Mononuclear cell (primary cell): ENCODE data around the gene AMN1. TPM values are rescaled to one million over a fixed set of nuclear protein-coding genes. Genes with fewer than 3 reads are reported as not detected.

Experiments
- H3K27me3 ChIP-seq: 2 replicates; pipeline ENCODE4 v1.6.0; 2011; ENCODE audit warnings: low read length, control low read depth; ENCODE audit not compliant: insufficient read depth
- H3K4me1 ChIP-seq: 2 replicates; pipeline ENCODE4 v1.5.1; 2011; ENCODE audit warnings: mild to moderate bottlenecking, low read length, control low read depth; ENCODE audit not compliant: insufficient read depth
- H3K4me3 ChIP-seq: 2 replicates; pipeline ENCODE4 v1.5.1; 2011; ENCODE audit warnings: mild to moderate bottlenecking, low read length, moderate library complexity
- H3K9me3 ChIP-seq: 2 replicates; pipeline ENCODE4 v1.5.1; 2011; ENCODE audit warnings: low read depth, mild to moderate bottlenecking, control low read depth, low read length
- total RNA-seq: library from RNA; depleted of rRNA; stranded (reverse); fragments of >200 nt; gene quantifications from one replicate; pipeline ENCODE4 v1.2.3, GENCODE V29; 2012

AMN1 gene
- total RNA-seq, 1 donor, result 12.0 TPM

- H3K27me3 ChIP-seq, result no peaks in the 10 kb centered on the region
- H3K4me1 ChIP-seq, result peaks cover 12% of the 10 kb centered on the region
- H3K9me3 ChIP-seq, result no peaks in the 10 kb centered on the region
- no peak overlapping the region for H3K4me3 ChIP-seq
These were observed 87.2 kb downstream of the AMN1 start for GRCh38 chr12:31641509-31642090.

DNA sequence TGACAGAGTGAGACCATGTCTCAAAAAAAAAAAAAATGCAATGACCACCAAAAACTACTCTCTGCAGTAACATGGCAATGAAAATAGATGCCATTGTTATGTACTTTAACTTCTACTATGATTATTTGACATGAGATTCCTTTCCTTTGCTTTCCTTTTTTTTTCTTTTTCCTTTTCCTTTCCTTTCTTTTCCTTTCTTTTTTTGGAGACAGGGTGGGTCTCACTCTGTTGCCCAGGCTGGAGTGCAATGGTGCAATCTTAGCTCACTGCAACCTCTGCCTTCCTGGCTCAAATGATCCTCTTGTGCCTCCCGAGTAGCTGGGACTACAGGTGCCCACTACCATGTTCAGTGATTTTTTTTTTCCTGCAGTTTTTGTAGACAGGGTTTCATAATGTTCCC is 94.2 kb downstream of the AMN1 start:
- Histone ChIP-seq H3K4me1 (peaks cover 13% of the 10 kb centered on the region), H3K27me3 (no peaks in the 10 kb centered on the region), H3K4me3 (no peak overlapping the region), H3K9me3 (no peaks in the 10 kb centered on the region)

GRCh38 chr12:31633464-31633863 is 95.4 kb downstream of the AMN1 start:
- Histone ChIP-seq H3K9me3 (no peaks in the 10 kb centered on the region), H3K27me3 (no peaks in the 10 kb centered on the region), H3K4me1 (peaks cover 13% of the 10 kb centered on the region), H3K4me3 (no peak overlapping the region)

- no peaks in the 10 kb centered on the region for H3K27me3 ChIP-seq
- no peaks in the 10 kb centered on the region for H3K9me3 ChIP-seq
- H3K4me1 ChIP-seq, result peaks cover 10% of the 10 kb centered on the region
- H3K4me3 ChIP-seq, result no peak overlapping the region
These were observed 97.0 kb downstream of the AMN1 start for GRCh38 chr12:31631809-31632208.

DNA sequence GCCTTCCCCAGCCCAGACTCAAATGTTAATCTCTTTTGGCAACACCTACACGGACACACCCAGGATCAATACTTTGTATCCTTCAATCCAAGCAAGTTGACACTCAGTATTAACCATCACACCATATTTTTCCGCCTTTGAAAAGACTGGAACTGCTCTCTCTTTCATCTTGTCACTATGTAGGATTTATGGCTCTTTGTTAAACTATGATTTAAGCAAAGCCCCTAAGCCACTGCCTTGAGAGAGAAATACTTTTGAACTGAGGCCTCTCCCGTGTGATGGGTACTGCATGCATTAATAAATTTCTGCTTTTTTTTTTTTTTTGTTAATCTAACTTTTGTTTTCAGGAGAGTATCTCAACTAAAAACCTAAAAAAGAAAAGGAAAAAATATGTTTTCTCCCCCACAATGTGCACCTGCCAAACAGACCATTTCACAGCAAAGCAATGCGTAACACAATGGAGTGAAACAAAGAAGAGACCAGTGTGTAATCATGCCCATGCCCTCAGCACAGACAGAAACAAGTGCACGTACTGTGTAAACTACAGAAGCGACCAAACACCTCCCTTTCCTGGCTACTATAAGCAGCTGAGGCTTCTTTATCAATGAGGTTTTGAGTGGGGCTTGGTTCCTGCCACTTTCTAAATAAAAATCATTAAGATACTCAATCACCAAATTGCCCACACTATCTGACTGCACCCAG is 97.6 kb downstream of the AMN1 start:
- Histone ChIP-seq H3K9me3 (no peaks in the 10 kb centered on the region), H3K4me1 (peaks cover 8% of the 10 kb centered on the region), H3K4me3 (no peak overlapping the region), H3K27me3 (no peaks in the 10 kb centered on the region)

- no peaks in the 10 kb centered on the region for H3K9me3 ChIP-seq
- H3K4me3 ChIP-seq, result no peak overlapping the region
- peaks cover 4% of the 10 kb centered on the region for H3K4me1 ChIP-seq
- no peaks in the 10 kb centered on the region for H3K27me3 ChIP-seq
These were observed 98.8 kb downstream of the AMN1 start for GRCh38 chr12:31629756-31630732.

DNA sequence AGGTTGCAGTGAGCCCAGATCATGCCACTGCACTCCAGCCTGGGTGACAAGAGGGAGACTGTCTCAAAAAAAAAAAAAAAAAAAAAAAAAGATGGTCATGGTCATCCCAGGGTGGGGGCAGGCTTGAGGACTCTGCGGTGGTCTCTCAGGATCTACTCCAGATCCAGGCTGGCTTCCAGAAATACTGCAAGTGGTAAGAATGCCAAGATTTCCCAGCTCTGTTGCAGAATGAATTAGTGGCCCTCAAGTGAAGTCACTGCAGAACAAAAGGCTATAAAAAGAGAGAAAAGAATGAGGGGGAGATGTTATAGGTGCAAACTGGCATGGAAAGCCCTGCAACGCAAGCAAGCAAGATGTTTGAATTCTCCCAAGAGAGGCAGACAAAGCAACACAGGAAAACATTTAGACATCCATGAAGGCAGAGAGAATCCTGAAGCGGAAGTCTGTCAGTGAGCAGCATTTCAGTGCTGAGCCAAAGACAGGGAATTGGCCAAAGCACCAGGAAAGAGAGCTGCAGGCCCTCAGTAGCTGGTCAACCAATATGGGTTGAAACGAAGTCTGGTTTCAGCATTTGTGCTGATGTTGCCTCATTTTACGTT is 101.3 kb downstream of the AMN1 start:
- no peaks in the 10 kb centered on the region for H3K9me3 ChIP-seq
- H3K4me3 ChIP-seq, result no peak overlapping the region
- peaks cover 4% of the 10 kb centered on the region for H3K4me1 ChIP-seq
- no peaks in the 10 kb centered on the region for H3K27me3 ChIP-seq

GRCh38 chr12:31626270-31626995 is 102.4 kb downstream of the AMN1 start:
- no peak overlapping the region for H3K4me3 ChIP-seq
- no peaks in the 10 kb centered on the region for H3K9me3 ChIP-seq
- no peaks in the 10 kb centered on the region for H3K4me1 ChIP-seq
- H3K27me3 ChIP-seq, result no peaks in the 10 kb centered on the region

DNA sequence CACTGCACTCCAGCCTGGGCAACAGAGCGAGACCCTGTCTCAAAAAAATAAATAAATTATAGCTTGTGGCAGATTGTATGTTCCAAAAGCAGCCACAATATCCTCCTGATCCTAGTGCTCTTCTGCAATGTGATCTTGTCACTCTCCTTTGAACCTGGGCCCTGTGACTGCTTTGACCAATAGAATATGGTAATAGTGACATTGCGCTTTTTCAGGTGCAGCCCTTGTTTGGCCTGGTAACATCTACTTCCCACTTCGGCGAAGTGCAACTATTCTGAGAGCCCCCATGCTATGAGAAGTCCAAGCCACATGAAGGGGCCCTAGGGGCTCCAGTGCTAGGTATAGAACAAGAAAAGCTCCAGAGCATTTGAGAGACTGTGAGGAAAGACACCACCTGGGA is 106.8 kb downstream of the AMN1 start:
- Histone ChIP-seq H3K27me3 (no peaks in the 10 kb centered on the region), H3K4me1 (no peaks in the 10 kb centered on the region), H3K4me3 (no peak overlapping the region), H3K9me3 (no peaks in the 10 kb centered on the region)

Other genes starting within 250 kb of the AMN1 start
- 4.0 TPM for gene DENND5B, start 137.9 kb downstream of the AMN1 start, total RNA-seq
- 0.52 TPM for gene ETFBKMT, start 69.3 kb downstream of the AMN1 start, total RNA-seq
- gene RESF1, start 230.4 kb upstream of the AMN1 start, total RNA-seq, result 230 TPM